Activated CD8-positive, alpha-beta T cell treated with anti-CD3 and anti-CD28 coated beads for 36 hours (primary cell): Measurements from ENCODE around the gene ZNF292. TPM values are rescaled to one million over a fixed set of nuclear protein-coding genes. Genes with fewer than 3 reads are reported as not detected.

Experiments
- ATAC-seq: fragments of 200-7000 bp; cut with Tn5 transposase; one replicate; pipeline ENCODE4 v1.10.0; 2021; ENCODE audit warnings: mild to moderate bottlenecking, moderate library complexity
- CTCF ChIA-PET: fragments of 350-600 bp; sonication (Branson Sonifier 250); formaldehyde crosslinking; loops from one replicate; lab custom pipeline; 2021; ENCODE audit warnings: antibody characterized with exemption; lab: Charles Lee
- POLR2A ChIA-PET: fragments of 350-600 bp; sonication (Branson Sonifier 250); formaldehyde crosslinking; loops from one replicate; lab custom pipeline; 2021; ENCODE audit warnings: antibody characterized with exemption; lab: Charles Lee
- DNase-seq: peaks from one replicate; pipeline ENCODE4 v3.0.0-alpha.2; 2020
- H3K27ac Mint-ChIP-seq: one replicate; pipeline ENCODE4 v1.8.0; 2021; ENCODE audit warnings: mild to moderate bottlenecking, mixed read lengths
- H3K27me3 Mint-ChIP-seq: one replicate; pipeline ENCODE4 v1.8.0; 2021; ENCODE audit warnings: mixed read lengths
- H3K36me3 Mint-ChIP-seq: one replicate; pipeline ENCODE4 v1.8.0; 2021; ENCODE audit warnings: low read depth, mixed read lengths
- H3K4me1 Mint-ChIP-seq: one replicate; pipeline ENCODE4 v1.8.0; 2021; ENCODE audit warnings: low read depth, mixed read lengths
- H3K4me3 Mint-ChIP-seq: one replicate; pipeline ENCODE4 v1.8.0; 2021; ENCODE audit warnings: mild to moderate bottlenecking, moderate library complexity, mixed read lengths
- H3K9me3 Mint-ChIP-seq: one replicate; pipeline ENCODE4 v1.8.0; 2021; ENCODE audit warnings: mixed read lengths
- CTCF ChIP-seq: fragments of 200-600 bp; IDR thresholded peaks from one replicate; pipeline ENCODE4 v1.8.0; 2022; ENCODE audit warnings: antibody characterized with exemption, mild to moderate bottlenecking
- intact Hi-C: fragments of 100-400 bp; cut with micrococcal nuclease; formaldehyde crosslinking; loops from one replicate; pipeline ENCODE4 v1.10.0; 2022
- total RNA-seq, 2 experiments: library from RNA; stranded (reverse); gene quantifications; one replicate each; pipeline ENCODE4 v1.2.3, GENCODE V29; 2021

ZNF292 gene
- total RNA-seq, 2 experiments from 2014 or later: 76.4 to 78.3 TPM

GRCh38 chr6:87200469-87201175 lies 45.3 kb downstream of the ZNF292 start:
- intact Hi-C loops: no loop called here
- Mint-ChIP-seq H3K36me3 (peaks cover 38% of the 10 kb centered on the region), H3K4me3 (no peak overlapping the region), H3K27ac (no peak overlapping the region), H3K27me3 (no peaks in the 10 kb centered on the region), H3K4me1 (peaks cover 73% of the 10 kb centered on the region), H3K9me3 (no peaks in the 10 kb centered on the region)
- ChIA-PET CTCF (interaction anchor here (1.2 kb wide), 2 partner anchors 8 to 9 kb away, joined by 3 to 4 read pairs; no protein-coding TSS in a partner anchor), POLR2A (interaction anchor here (1.1 to 1.2 kb wide), 2 partner anchors 10 to 45 kb away, joined by 3 to 6 read pairs; partner anchors contain the start of gene ZNF292)
- ATAC-seq (no peak), DNase-seq (no peak)
- TF ChIP-seq CTCF: no peak

GRCh38 chr6:87203448-87204023 lies 48.2 kb downstream of the ZNF292 start:
- peaks cover 45% of the 10 kb centered on the region for H3K36me3 Mint-ChIP-seq
- no peak for TF ChIP-seq CTCF
- ATAC-seq (no peak), DNase-seq (no peak)
- ChIA-PET POLR2A (no interaction called here), CTCF (interaction anchor here (1.0 kb wide), 1 partner anchor 47 kb away, joined by 3 read pairs; no protein-coding TSS in a partner anchor)
- H3K27ac Mint-ChIP-seq: no peak overlapping the region
- peaks cover 77% of the 10 kb centered on the region for H3K4me1 Mint-ChIP-seq
- H3K27me3 Mint-ChIP-seq: no peaks in the 10 kb centered on the region
- intact Hi-C loops: no loop called here
- no peak overlapping the region for H3K4me3 Mint-ChIP-seq
- no peaks in the 10 kb centered on the region for H3K9me3 Mint-ChIP-seq

- no peaks in the 10 kb centered on the region for H3K27me3 Mint-ChIP-seq
- no peak overlapping the region for H3K4me3 Mint-ChIP-seq
- peaks cover 42% of the 10 kb centered on the region for H3K36me3 Mint-ChIP-seq
- no peak overlapping the region for H3K27ac Mint-ChIP-seq
- no peaks in the 10 kb centered on the region for H3K9me3 Mint-ChIP-seq
- ATAC-seq (no peak), DNase-seq (no peak)
- ChIA-PET CTCF (interaction anchor here (0.8 to 1.4 kb wide), 2 partner anchors 9 to 63 kb away, joined by 3 to 4 read pairs; no protein-coding TSS in a partner anchor), POLR2A (no interaction called here)
- intact Hi-C loops: no loop called here
- no peak for TF ChIP-seq CTCF
- peaks cover 80% of the 10 kb centered on the region for H3K4me1 Mint-ChIP-seq
Observed at GRCh38 chr6:87209812-87210211, 54.4 kb downstream of the ZNF292 start.

GRCh38 chr6:87210979-87211378 lies 55.6 kb downstream of the ZNF292 start:
- TF ChIP-seq CTCF: no peak
- Mint-ChIP-seq H3K27ac (peak overlapping the region; percentile 40), H3K9me3 (no peaks in the 10 kb centered on the region), H3K27me3 (no peaks in the 10 kb centered on the region), H3K4me1 (peaks cover 76% of the 10 kb centered on the region), H3K36me3 (peaks cover 34% of the 10 kb centered on the region), H3K4me3 (no peak overlapping the region)
- ATAC-seq: peak; percentile 97
- DNase-seq: peak; percentile 59
- intact Hi-C loops: no loop called here
- ChIA-PET POLR2A (no interaction called here), CTCF (interaction anchor here (1.4 kb wide), 1 partner anchor 64 kb away, joined by 4 read pairs; no protein-coding TSS in a partner anchor)

- Mint-ChIP-seq H3K36me3 (peaks cover 34% of the 10 kb centered on the region), H3K27me3 (no peaks in the 10 kb centered on the region), H3K4me3 (no peak overlapping the region), H3K27ac (peak overlapping the region; percentile 39), H3K4me1 (peaks cover 63% of the 10 kb centered on the region), H3K9me3 (no peaks in the 10 kb centered on the region)
- no peak for ATAC-seq
- ChIA-PET CTCF (no interaction called here), POLR2A (interaction anchor here (0.6 to 0.7 kb wide), 2 partner anchors 14 to 489 kb away, joined by 3 read pairs; no protein-coding TSS in a partner anchor)
- DNase-seq: no peak
- intact Hi-C loops: no loop called here
- no peak for TF ChIP-seq CTCF
Observed at GRCh38 chr6:87212596-87212995, 57.2 kb downstream of the ZNF292 start.
